Activated CD8-positive, alpha-beta memory T cell treated with anti-CD3 and anti-CD28 coated beads, Interleukin-2, amount 50 U/mL, for 48 hours (primary cell): ENCODE results near the gene PRDM2.
"Not testable (repeated sequence)": the region's sequence is repeated elsewhere in the genome, so short reads cannot be mapped to it uniquely, and the experiment has no call there.

ENCODE experiments used
- DNase-seq: peaks from one replicate; pipeline ENCODE4 v3.0.0-alpha.2; 2020

The PRDM2 gene, protein sequence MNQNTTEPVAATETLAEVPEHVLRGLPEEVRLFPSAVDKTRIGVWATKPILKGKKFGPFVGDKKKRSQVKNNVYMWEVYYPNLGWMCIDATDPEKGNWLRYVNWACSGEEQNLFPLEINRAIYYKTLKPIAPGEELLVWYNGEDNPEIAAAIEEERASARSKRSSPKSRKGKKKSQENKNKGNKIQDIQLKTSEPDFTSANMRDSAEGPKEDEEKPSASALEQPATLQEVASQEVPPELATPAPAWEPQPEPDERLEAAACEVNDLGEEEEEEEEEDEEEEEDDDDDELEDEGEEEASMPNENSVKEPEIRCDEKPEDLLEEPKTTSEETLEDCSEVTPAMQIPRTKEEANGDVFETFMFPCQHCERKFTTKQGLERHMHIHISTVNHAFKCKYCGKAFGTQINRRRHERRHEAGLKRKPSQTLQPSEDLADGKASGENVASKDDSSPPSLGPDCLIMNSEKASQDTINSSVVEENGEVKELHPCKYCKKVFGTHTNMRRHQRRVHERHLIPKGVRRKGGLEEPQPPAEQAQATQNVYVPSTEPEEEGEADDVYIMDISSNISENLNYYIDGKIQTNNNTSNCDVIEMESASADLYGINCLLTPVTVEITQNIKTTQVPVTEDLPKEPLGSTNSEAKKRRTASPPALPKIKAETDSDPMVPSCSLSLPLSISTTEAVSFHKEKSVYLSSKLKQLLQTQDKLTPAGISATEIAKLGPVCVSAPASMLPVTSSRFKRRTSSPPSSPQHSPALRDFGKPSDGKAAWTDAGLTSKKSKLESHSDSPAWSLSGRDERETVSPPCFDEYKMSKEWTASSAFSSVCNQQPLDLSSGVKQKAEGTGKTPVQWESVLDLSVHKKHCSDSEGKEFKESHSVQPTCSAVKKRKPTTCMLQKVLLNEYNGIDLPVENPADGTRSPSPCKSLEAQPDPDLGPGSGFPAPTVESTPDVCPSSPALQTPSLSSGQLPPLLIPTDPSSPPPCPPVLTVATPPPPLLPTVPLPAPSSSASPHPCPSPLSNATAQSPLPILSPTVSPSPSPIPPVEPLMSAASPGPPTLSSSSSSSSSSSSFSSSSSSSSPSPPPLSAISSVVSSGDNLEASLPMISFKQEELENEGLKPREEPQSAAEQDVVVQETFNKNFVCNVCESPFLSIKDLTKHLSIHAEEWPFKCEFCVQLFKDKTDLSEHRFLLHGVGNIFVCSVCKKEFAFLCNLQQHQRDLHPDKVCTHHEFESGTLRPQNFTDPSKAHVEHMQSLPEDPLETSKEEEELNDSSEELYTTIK (N-terminal part only)

DNA sequence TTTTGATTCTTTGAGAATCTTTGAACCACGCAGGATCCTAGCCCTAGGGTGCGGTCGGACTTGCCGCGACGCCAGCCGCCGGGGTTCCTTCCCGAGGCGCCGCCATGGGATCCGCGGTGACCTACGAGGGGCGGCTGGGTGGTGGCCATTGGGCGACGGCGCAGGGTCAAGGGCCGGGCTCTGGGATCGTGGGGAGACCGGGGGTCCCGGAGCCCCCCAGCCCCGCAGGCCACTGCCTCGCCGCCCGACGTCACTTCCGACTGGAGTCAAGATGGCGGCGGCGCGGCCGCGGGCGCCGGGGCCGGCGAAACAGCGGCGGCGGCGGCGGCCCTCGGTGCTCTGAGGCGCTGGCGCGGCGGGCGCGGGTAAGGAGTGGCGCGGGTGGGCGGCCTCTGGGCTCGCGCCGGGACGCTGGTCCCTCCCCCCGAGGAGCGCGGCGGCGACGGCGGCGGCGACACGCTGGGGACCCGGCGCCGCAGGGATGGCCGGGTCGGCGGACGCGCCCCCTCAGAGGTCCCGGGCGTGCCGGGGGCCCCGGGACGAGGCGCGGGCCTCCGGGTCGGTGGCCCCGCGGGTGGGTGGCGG is at the start of gene PRDM2:
PRDM2 (plus strand) TSS at position 253 of the 585 bp plus-strand sequence. CDS start 15,418 bp downstream, outside the sequence.
- DNase-seq = peak; percentile 84

DNA sequence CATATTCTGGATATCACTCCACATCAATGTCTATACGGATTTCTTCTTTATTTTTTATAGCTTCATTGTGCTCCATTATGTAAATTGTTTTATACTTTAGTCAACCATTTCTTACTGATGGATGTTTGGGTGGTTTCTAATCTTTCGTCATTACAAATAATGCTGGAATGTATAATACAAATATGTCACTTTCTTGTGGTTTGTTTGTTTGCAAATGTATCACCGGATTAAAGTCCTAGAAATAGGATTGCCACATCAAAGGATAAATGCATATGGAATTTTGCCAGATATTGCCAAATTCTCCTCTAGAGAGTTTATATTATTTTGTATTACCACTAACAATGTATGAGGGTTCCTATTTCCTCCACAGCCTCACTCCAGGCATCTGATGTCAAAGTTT is 48.7 kb upstream of the PRDM2 start:
- DNase-seq = no peak

DNA sequence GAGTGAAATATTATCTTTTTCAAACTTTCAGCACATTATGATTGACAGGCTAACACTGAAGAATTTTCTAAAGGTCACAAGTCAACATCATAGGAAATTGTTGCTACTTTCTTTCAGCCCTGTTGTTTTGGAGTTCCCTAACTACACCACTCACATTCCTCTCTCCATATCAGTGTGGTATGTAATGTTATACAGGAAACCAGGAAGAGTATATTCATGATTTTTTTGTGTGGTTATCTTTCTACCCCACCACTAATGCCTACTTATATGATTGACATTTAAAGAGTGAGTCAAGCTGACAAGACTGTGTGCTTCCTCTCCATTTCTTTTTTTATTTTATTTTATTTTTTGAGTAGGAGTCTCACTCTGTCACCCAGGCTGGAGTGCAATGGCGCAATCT is 47.8 kb upstream of the PRDM2 start:
- DNase-seq = no peak

DNA sequence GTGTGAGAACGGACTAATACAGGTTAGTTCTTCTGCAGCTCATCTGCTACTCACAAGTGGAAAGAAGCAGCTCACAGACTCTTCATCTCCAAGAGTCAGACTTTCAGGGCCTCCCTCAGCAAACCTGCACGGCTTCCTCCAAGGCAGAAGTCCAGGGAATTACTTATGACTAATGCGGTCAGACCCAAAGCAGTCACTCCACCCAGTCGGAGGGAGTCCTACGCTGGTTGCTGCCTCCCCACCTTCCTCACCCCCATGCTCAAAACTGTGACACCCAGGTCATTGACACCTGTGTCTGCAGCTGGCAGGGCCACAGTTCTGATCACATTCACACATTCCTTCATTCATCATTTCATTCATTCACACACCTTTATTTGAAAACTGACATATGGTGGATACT is 38.4 kb upstream of the PRDM2 start:
- DNase-seq = no peak

DNA sequence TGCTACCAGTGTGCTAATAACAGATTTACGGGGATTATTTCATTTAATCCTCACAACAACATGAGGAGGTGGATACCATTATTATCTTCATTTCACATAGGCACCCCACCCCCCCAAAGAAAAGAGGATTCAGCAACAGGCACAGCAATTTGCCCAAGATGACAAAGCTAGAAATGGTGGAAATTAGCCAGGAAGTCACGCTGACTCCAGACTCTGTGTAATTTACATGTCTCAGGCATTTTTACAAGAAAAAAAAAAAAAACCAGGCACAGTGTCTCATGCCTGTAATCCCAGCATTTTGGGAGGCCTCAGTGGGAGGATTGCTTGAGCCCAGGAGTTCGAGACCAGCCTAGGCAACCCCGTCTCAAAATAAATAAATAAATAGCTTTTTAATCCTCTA is 37.5 kb upstream of the PRDM2 start:
- no peak for DNase-seq

DNA sequence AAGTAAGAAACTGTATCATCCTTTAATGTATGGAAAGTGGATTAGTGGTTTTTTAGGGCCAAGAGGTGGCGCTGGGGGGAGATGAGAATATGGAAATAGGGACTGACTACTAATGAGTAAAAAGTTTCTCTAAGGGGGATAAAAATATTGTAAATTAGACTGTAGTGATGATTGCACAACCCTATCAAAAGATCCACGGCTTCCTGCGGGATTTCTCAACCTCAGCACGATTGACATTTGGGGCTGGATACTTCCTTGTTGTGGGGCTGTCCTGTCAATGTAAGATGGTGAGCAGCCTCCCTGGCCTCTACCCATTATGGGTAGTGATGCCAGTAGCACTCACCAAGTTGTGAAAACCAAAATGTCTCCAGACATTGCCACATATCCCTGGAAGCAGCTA is 36.0 kb upstream of the PRDM2 start:
- no peak for DNase-seq

DNA sequence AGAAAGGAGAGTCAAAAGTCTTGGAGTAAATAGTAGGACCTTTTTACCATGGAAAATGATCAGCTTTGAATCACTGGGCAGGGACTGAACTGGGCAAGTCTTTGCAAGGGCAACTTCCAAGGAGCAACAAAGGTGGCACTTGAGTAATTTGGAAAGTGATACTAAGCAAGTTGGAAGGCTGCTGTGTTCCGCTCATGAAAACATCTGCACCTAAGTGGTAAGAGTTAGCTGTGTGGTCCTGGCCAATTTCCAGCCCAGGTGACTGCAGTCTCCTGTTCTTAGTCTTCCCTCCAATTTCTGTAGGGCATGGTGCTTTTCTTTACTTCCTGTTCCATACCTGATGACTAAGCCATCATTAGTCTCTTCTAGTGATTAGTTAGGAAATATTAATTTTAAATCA is 35.5 kb upstream of the PRDM2 start:
- no peak for DNase-seq

DNA sequence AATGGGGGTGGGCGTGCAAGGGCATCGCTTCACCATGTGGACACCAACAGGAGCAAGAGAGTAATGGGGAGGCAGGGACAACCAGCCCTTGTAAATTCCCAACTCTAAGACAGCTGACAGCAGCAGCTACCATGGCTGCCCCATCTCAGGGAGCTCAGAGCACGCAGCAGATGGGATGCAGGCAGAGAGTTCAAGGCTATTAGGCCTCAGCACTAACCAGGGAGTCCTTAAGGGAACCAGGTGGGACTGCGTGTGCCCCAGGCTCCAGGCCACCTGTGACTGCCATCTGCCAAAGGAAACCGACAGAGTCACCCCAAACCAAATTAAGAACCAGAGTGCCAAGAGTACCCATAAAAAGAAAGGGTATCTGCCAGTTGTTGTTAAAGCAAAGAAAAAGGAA is 33.7 kb upstream of the PRDM2 start:
- no peak for DNase-seq

DNA sequence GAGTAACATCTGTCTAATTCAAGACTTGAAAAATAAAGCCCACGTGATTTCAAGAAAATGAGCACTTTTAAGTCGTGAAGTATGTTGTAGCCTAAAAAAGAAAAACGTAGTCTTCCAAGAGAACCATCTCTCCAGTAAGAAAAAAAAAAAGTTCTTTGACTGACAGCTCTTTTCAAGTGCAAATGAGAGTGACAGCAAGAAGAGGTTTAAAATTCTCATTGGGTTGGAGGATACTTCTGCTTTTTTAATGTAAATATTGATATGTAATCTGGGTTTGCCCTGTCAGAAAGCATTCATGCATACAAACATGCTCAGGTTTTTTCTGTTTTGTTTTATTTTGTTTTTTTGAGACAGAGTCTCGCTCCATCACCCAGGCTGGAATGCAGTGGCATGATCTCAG is 32.3 kb upstream of the PRDM2 start:
- DNase-seq = no peak

DNA sequence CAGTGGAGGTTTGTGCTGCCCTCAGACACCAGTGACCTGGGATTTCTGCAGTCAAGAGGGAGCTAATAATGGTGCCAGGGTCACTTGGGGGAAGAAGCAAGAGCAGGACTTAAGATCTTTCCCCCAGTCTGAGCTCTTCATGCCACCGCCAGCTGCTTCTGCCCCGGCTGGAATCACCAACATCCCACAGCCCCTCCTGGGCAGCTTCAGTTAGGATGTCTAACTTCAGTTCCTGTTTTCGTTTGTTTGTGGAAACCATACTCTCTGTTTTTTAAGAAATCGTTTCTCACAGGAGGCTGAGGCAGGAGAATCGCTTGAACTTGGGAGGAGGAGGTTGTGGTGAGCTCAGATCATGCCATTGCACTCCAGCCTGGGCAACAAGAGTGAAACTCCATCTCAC is 25.6 kb upstream of the PRDM2 start:
- DNase-seq = no peak

DNA sequence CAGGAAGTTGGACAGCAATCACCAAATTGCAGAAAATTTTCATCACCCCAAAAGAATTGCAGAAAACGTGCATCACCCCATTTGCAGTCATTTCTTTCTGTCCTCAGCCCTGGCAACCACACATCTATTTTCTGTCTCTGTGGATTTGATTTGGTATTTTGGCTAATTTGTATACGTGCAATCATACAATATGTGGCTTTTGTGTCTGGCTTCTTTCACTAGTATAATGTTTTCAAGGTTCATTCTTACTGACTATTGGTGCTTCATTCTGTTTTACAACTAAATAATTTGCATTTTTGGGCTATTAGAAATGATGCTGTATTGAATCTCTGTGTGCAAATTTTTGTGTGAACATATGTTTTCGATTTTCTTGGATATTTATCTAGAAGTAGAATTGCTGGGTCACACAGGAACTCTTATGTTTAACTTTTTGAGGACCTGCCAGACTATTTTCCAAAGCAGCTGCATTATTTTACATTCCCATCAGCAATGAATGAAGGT is 24.8 kb upstream of the PRDM2 start:
- DNase-seq = no peak

DNA sequence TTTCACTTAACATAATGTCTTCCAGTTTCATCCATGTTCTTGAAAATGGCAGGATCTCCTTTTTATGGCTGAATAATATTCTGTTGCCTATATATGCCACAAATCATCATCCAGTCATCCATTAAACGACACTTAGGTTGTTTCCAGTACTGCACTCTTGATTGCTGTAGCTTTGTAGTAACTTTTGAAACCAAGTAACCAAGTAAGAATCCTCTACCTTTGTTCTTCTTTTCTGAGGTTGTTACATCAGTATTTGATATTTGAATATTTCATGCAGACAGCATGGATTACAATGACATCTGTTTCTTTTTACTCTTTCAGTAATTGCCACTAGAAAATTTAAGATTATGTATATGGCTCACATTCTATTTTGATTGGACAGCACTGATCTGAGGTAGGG is 22.1 kb upstream of the PRDM2 start:
- no peak for DNase-seq

DNA sequence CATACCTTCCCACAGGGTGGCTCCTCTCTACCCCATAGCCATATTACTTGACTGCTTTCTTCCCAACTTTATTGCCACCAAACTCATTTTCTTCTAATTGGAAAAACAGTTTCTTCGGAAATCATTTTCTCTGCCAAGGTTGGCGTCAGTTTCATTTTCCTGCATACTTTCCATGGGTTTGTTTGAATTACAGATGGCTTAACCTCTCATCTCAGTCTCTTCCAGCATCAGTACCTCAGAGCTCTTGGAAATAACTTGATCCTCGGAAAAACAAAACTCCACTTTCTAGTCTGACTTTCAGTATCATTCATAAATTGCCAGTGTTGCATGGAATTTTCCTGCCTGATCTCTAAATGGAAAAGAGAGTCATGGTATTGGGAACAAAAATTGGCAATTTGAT is 20.3 kb upstream of the PRDM2 start:
- no peak for DNase-seq

DNA sequence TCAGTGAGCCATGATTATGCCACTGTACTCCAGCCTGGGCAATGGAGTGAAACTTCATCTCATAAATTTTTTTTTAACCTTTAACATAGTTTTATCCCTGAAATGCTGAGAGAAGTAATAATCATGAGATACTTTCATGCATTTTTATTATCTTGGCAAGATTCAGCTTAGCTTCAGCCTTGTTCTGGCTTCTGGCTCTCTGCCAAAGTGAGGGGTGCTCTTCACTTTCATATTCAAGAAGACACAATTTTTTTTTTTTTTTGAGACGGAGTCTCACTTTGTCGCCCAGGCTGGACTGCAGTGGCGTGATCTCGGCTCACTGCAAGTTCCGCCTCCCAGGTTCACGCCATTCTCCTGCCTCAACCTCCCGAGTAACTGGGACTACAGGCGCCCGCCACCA is 19.4 kb upstream of the PRDM2 start:
- DNase-seq = not testable (repeated sequence)

DNA sequence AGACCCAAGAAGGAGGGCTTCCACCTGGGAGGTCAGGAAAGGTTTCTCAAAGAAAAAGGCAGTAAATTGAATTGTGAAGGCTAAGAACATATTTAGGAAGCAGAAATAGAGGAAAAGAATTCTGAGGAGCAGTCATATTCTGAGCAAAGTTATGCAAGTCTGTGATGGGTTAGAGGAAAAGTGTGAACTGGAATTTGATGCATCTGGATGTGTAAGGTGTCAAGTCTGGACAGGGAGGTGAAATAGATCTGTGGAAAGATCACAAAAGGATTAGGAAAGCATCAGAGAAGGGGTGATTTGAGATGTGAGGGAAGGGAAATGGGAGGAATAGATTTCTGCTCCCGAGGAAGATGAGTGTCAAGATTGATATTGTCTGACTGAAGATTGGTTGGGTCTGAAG is 18.1 kb upstream of the PRDM2 start:
- no peak for DNase-seq

DNA sequence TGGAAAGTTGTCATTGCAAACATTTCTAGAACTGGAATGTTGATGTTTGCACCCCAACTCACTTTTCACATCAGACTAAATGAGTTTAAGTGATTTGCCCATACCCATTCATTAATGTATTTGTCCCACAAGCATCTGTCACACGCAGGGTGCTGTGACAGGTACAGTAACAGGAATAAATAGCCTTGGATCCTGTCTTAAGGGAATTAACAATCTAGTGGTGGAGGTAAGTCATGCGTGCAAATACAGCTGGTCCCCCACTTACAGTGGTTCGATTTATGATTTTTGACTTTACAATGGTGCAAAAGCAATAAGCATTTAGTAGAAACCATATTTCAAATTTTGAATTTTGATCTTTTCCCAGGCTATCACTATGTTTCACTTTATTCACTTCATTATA is 17.5 kb upstream of the PRDM2 start:
- DNase-seq = no peak

DNA sequence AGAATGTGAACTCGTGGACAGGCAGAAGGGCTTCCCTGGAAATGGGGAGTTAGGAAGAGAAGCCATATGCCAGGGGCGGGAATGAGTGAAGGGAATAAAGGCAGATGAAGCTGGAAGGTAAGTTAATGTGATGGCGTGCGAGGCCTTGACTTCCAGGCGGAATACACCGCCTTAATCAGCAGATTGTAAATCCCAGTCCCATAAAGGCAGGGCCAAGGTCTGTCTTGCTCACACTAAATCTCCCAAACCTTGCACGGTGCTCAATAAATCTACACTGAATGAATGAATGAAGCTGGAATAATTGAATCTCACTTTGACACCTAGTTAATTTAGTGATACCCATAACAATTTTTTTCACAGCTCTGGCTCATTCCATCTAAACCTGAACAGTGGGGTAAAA is 16.8 kb upstream of the PRDM2 start:
- no peak for DNase-seq

DNA sequence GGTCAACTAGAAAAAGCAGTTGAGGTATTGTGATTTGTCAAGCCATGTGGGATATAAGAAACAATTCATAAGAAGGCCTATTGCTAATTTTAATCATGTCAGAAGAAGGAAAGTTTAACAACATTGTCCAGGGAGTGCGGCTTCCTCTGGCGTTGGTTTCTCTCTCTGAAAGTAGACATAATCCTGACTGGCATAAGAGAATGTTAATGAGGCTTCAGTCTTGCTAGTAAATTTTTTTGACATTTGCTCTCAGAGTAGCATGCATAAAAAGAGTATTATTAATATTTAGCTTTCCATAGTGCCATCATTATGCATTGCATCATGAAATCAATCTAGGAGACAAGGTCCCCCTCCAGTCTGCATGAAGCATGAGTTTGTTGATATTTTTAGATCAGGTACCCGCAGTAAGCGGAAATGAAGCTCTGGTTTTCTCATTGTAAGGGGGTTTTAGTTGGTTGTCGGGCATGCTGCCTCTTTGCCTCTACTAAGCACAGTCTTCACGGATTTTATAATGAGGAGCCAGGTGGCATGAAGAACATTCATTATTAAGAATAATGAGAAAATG is 12.8 kb upstream of the PRDM2 start:
- no peak for DNase-seq

DNA sequence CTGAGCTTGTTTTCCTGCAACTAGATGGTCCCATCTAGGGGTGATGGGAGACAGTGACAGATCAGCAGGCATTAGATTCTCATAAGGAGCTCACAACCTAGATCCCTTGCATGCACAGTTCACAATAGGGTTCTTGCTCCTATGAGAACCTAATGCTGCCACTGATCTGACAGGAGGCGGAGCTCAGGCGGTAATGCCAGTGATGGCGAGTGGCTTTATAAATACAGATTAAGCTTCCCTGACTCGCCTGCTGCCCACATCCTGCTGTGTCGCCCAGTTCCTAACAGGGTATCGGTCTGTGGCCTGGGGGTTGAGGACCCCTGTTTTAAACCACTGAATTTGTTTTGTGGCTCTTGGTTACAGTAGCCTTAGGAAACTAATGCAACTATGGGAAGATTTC is 6.9 kb upstream of the PRDM2 start:
- DNase-seq = not testable (repeated sequence)

DNA sequence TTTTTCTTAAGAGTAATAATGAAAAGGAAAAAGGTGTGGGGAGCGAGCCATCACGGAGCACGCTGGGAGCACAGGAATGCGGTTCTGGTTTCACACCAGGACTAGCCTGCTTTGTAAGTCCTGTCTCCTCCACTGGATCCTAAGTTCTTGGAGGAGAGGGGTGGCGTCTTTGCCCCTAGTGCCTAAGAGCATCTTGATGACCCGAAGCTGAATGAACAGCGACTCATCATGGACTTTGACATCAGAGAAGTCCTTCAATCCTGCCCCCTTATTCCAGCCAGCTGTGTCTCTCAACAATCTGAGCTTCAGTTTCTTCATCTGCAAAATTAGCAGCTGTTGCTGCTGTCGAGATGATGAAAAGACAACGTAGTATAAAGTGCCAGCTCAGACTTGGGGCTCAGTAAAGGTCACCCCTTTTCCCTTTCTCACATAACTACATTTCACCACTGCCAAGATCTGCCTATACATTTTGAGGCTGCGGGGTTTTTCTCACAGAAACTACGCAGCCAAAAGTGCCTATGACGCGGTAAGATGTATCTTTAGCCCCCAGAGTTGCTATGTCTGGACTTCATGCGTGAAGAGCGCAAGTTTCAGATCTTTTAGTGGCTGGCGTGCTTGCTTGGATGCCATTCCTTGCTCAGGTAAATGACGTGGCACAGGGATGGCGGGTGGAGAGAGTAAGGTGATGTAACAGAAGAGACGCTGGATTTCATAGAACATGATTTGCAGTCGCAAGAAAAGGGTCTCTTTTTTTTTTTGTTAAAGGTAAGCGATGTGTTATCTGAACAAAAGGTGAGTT is 4.9 kb upstream of the PRDM2 start:
- no peak for DNase-seq

DNA sequence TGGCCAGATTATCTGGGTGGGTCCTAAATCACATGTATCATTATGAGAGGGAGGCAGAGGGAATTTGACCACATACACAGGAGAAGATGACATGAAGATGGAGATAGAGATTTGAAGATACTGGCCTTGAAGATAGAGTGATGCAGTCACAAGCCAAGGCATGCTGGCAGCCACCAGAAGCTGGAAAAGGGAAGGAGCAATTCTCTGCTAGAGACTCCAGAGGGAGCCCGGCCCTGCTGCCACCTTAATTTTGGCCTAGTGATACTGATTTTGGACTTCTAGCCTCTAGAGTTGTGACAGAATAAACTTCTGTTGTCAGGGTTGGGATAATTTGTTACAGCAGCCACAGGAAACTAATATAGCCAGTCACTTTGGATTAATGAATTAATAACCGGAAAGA is 2.2 kb upstream of the PRDM2 start:
- no peak for DNase-seq

DNA sequence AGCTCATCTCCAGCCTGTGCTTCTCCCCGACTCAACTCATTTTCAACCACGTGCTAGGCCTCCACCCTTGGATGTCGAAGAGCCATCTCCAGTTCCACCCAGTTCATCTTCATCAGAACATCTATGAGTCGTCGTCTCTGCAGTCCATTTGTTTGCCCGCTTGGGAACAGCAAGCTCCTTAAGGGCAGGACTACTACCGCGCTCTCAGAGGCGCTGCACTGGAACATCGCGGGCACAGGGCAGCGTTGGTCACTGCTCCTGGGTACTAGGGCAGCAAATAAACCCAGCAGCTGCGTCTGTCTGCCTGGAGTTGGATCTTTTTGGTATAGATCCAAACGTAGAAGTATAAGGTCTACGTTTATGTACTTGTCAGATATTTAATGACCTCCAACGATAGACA is 478 bp upstream of the PRDM2 start:
- DNase-seq = peak; percentile 63
